ENCODE measurements around the gene DDX47. TPM values are rescaled to one million over a fixed set of nuclear protein-coding genes. Genes with fewer than 3 reads are reported as not detected.

Gene DDX47
- total RNA-seq, 2 experiments from 2014 or later = 45.1 to 59.1 TPM

GRCh38 chr12:12803186-12803585 is 10.0 kb upstream of the DDX47 start:
- Histone ChIP-seq H4K20me1 (ENCODE audit: insufficient read depth, low read length) (no peaks in the 10 kb centered on the region), H2AFZ (ENCODE audit: low read length) (no peak overlapping the region), H3K79me2 (ENCODE audit: insufficient read depth, low read depth, low read length) (no peaks in the 10 kb centered on the region), H3K4me1 (ENCODE audit: insufficient read depth, low read length, poor library complexity, severe bottlenecking) (peaks cover 12% of the 10 kb centered on the region), H3K9me2 (ENCODE audit: insufficient read depth, low read length) (no peaks in the 10 kb centered on the region), H3K27ac (ENCODE audit: low read depth, low read length, poor library complexity, severe bottlenecking) (no peak overlapping the region), H3K4me2 (ENCODE audit: low read length) (no peak overlapping the region), H3K4me3 (ENCODE audit: low read depth, low read length, poor library complexity, severe bottlenecking) (no peak overlapping the region), H3K36me3 (ENCODE audit: insufficient read depth, low read length) (no peaks in the 10 kb centered on the region), H3K9me3 (ENCODE audit: low read length) (no peaks in the 10 kb centered on the region)
- intact Hi-C loops (cut with micrococcal nuclease; ENCODE audit: unreplicated experiment) = no loop called here
- ChIA-PET POLR2A (interaction anchor here (0.7 kb wide), 1 partner anchor 87 kb away, joined by 5 read pairs; no protein-coding TSS in a partner anchor), CTCF (ENCODE audit: unreplicated experiment) (no interaction called here)
- no TSS peak for BruUV-seq (replicated peaks)
- TF ChIP-seq EZH2phosphoT487 (IDR thresholded peaks at IDR 0.05; ENCODE audit: borderline replicate concordance, low read depth, low read length) (no peak), CTCF (conservative IDR thresholded peaks at IDR 0.05; ENCODE audit: low read length) (no peak)
- peak; percentile 14 for DNase-seq (ENCODE audit: low spot score)

- no peak overlapping the region for H2AFZ ChIP-seq (ENCODE audit: low read length)
- H3K9me2 ChIP-seq (ENCODE audit: insufficient read depth, low read length) = no peaks in the 10 kb centered on the region
- ChIA-PET POLR2A (interaction anchor here (1.5 kb wide), 1 partner anchor 10 kb away, joined by 5 read pairs; no protein-coding TSS in a partner anchor), CTCF (ENCODE audit: unreplicated experiment) (no interaction called here)
- TF ChIP-seq EZH2phosphoT487 (IDR thresholded peaks at IDR 0.05; ENCODE audit: borderline replicate concordance, low read depth, low read length) = no peak
- TF ChIP-seq CTCF (conservative IDR thresholded peaks at IDR 0.05; ENCODE audit: low read length) = no peak
- no peak overlapping the region for H3K4me3 ChIP-seq (ENCODE audit: low read depth, low read length, poor library complexity, severe bottlenecking)
- no TSS peak for BruUV-seq (replicated peaks)
- DNase-seq (ENCODE audit: low spot score) = no peak
- H3K27ac ChIP-seq (ENCODE audit: low read depth, low read length, poor library complexity, severe bottlenecking) = no peak overlapping the region
- H3K4me1 ChIP-seq (ENCODE audit: insufficient read depth, low read length, poor library complexity, severe bottlenecking) = peaks cover 19% of the 10 kb centered on the region
- no peaks in the 10 kb centered on the region for H4K20me1 ChIP-seq (ENCODE audit: insufficient read depth, low read length)
- intact Hi-C loops (cut with micrococcal nuclease; ENCODE audit: unreplicated experiment) = no loop called here
- no peaks in the 10 kb centered on the region for H3K9me3 ChIP-seq (ENCODE audit: low read length)
- H3K4me2 ChIP-seq (ENCODE audit: low read length) = no peak overlapping the region
- H3K79me2 ChIP-seq (ENCODE audit: insufficient read depth, low read depth, low read length) = no peaks in the 10 kb centered on the region
- H3K36me3 ChIP-seq (ENCODE audit: insufficient read depth, low read length) = no peaks in the 10 kb centered on the region
Observed at GRCh38 chr12:12804011-12804410, 9.1 kb upstream of the DDX47 start.

DNA sequence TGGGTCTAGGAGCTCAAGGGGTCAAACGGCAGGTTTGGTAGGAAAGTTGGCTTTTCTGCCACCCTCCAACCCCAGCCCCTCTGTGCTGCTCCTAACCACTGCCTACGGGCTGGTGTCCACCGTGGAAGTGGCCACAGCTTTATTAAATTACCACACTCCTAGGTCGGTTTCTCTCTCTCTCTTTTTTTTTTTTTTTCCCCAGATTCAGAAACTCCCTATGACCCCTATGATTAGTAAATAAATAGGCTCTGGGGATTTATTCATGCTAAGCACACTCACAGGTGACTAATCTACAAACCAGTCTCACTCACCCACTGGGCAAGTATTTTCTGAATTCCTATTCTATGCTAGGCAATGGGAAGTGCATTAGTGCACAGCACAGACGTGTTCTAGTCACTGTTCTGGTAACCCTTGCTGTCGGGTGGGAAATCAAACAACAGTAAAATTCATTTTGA is 8.7 kb upstream of the DDX47 start:
- ChIA-PET CTCF (ENCODE audit: unreplicated experiment) (no interaction called here), POLR2A (interaction anchor here (1.5 kb wide), 1 partner anchor 10 kb away, joined by 5 read pairs; no protein-coding TSS in a partner anchor)
- Histone ChIP-seq H3K79me2 (ENCODE audit: insufficient read depth, low read depth, low read length) (no peaks in the 10 kb centered on the region), H2AFZ (ENCODE audit: low read length) (no peak overlapping the region), H4K20me1 (ENCODE audit: insufficient read depth, low read length) (no peaks in the 10 kb centered on the region; the same call in 1 of the 2 replicates), H3K9me2 (ENCODE audit: insufficient read depth, low read length) (no peaks in the 10 kb centered on the region), H3K36me3 (ENCODE audit: insufficient read depth, low read length) (no peaks in the 10 kb centered on the region), H3K4me3 (ENCODE audit: low read depth, low read length, poor library complexity, severe bottlenecking) (no peak overlapping the region), H3K4me2 (ENCODE audit: low read length) (no peak overlapping the region), H3K4me1 (ENCODE audit: insufficient read depth, low read length, poor library complexity, severe bottlenecking) (peaks cover 22% of the 10 kb centered on the region), H3K27ac (ENCODE audit: low read depth, low read length, poor library complexity, severe bottlenecking) (no peak overlapping the region), H3K9me3 (ENCODE audit: low read length) (no peaks in the 10 kb centered on the region)
- no peak for DNase-seq (ENCODE audit: low spot score)
- BruUV-seq (replicated peaks) = no TSS peak
- TF ChIP-seq EZH2phosphoT487 (IDR thresholded peaks at IDR 0.05; ENCODE audit: borderline replicate concordance, low read depth, low read length) (no peak), CTCF (conservative IDR thresholded peaks at IDR 0.05; ENCODE audit: low read length) (no peak)
- intact Hi-C loops (cut with micrococcal nuclease; ENCODE audit: unreplicated experiment) = no loop called here

All from OCI-LY7 (cell line).